GM19099 (cell line): ENCODE measurements around the gene PCAT7.

Experiments used
- POLR2A ChIP-seq: IDR thresholded peaks from 3 replicates; pipeline ENCODE4 v1.6.1; 2011; ENCODE audit warnings: low read depth; ENCODE audit not compliant: insufficient read length; ENCODE audit errors: extremely low read depth

Gene PCAT7

DNA sequence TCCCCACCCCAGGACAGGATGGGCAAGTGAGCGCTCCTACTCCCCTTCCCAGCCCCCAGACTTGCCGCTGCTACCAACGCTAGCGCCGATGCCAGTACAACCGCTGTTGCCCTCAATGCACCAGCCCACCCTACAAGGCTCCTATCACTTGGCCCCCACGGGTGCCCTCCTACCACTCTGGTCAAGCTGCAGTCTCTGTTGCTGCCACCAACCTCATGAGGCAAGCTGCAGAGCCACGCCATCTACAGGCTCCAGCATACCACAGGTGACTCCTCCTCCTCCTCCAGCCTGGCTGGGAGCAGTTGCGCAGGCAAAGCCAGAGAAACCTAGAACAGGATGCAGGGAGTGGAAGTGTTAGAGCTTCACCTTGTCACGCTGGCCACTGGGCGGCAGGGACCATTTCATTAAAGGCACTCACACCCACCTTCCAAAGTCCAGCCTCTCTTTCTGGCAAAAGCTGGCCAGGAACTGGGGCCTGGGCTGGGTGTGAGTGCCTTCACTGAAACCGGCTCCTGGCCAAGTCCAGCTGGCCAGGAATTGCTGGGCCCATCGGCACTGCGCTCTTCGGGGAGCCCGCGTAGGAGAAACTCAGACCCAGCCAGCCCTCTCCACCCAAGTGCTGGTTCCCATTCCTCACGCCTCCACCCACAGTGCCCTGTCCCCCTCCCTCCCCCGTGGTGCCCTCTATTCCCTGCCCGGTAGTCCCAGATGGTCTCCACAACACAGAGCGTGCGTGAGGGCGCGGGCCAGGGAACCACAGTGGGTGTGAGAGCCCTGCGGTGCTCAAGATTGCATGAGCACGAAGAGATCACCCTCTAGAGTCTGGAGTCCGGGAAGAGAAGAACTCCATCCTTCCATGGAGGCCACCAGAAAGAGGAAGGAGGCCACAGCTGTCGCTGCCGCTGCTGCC, 1.6 kb upstream of the PCAT7 start:
- no peak for TF ChIP-seq POLR2A

DNA sequence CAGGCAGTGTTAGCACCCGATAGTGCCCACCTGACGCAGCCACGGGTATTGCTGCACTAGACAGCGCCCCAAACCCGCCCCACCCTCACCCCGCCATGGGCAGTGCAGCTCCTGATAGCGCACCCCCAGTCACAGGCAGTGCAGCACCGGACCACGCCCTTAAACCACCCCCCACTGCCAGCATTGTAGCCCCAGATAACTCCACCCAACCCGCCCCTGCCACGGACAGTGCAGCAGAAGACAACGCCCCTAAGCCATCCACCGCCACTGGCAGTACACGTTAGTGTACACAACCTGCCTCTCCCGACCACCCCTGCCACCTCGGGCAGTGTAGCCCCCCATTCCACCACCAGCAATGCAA, 825 bp upstream of the PCAT7 start:
- no peak for TF ChIP-seq POLR2A

DNA sequence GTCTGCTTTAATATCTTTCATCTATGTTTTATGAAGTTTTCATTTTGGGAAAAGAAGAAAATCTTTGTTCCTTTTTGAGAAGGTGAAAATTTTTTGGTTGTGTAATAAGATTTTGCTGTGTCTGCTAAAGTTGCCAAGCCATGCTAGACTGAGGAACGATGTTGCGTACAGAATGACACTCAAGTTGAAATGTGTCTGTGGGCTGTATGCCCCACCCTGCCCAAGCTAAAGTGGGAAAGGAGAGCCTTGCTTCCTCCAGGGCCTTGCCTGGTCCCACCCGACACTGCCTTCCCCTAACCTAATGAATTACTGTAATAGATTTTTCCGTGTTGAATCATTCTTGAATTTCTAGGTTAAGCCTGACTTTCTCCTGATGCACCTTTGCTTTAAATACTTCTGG, 2.5 kb downstream of the PCAT7 start:
- TF ChIP-seq POLR2A = no peak

DNA sequence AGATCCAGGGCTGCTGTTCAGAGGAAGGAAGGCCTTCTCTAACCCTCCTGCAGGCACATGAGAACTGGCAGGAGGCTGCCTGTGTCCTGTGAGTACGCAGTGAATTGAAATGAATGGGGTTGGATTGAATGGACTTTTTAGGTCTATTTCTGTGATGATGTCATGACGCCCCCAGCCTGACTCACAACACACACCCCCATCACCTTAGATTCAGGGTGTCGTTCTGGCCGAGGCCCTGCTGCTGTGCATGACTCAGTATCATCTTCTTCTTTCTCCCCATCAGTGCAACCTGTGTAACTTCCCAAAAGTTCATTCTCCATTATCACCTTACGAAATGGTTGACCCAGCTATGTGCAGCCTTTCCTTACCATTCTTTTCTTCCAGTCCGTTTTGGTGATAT, 5.4 kb downstream of the PCAT7 start:
- no peak for TF ChIP-seq POLR2A

DNA sequence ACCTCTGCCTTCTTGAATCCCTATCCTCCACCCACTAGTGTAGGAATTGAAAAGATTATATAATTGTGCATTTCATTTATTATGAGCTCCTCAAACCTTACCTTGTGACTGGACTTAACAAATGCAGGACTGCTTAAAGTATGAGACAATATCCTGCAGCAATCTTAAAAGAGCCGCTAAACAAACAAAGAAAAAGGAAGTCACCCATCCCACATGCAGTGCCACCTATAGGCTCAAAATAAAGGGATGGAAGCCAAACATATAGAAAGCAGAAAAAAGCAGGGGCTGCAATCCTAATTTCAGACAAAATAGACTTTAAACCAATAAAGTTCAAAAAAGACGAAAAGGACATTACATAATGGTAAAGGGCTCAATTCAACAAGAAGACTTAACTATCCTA, 8.7 kb downstream of the PCAT7 start:
- no peak for TF ChIP-seq POLR2A

DNA sequence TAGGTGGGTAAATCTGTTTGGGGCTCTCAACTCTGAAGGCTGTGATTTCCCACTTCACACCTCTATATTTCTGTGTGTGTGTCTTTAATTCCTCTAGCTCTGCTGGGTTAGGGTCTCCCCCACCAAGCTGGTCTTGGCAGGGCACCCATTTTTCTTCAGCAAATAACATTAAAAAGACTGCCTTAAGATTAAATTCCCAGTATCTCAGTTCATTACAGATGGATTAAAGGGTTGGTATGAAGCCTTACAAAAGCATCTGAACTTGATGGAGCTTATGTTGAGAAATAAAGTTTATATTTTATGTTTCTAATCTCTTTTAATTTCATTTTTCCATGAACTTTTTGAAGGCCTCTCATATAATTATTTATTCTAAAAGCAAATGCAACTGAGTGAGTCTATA, 11.7 kb downstream of the PCAT7 start:
- TF ChIP-seq POLR2A = no peak

DNA sequence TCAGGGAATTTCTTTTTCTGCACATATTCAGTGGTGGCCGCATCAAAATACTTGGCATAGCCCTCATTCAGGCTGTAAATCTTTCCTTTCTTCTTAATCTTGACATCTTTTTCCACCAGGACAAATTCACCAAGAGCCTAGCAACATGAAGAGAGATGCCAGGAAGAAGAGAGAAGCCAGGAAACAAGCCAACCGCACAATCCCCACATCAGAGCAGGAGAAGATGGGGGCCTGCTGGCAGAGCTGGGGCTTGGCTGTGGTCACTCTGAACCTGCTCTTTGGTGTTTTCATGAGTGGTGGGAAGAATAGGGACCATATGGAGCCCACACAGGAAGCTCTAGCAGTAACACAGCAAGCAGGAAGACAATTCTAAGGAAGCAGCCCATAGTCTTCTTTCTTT, 12.4 kb downstream of the PCAT7 start:
- no peak for TF ChIP-seq POLR2A

DNA sequence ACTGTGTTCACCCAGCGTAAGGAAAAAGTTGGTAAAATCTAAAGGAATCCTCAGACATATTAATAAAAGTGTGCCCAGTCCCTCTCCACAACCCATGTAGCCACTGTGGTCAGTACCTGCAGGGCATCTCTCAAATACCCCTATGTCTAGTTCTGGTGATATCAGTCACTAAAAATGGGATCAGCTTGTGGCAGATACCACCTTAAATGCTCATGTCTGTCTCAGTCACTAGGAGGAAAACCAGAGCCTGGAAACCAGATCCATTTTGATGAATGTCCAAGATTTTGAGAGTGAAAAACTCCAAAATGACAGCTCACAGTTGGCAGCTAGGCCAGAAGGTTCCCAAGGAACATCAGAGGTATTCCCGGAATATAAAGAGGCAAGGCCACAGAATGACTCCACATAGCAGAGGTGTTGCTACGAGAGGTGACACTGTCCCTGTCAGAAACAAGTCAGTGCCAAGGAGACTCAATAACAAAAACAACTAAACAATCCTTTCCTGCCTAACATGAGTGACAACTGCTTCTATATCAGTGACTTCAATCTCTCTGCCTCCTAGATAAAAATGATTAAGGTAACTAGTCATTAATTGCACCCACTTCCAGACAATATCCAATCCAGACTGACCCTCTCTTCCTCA, 13.5 kb downstream of the PCAT7 start:
- TF ChIP-seq POLR2A = no peak

DNA sequence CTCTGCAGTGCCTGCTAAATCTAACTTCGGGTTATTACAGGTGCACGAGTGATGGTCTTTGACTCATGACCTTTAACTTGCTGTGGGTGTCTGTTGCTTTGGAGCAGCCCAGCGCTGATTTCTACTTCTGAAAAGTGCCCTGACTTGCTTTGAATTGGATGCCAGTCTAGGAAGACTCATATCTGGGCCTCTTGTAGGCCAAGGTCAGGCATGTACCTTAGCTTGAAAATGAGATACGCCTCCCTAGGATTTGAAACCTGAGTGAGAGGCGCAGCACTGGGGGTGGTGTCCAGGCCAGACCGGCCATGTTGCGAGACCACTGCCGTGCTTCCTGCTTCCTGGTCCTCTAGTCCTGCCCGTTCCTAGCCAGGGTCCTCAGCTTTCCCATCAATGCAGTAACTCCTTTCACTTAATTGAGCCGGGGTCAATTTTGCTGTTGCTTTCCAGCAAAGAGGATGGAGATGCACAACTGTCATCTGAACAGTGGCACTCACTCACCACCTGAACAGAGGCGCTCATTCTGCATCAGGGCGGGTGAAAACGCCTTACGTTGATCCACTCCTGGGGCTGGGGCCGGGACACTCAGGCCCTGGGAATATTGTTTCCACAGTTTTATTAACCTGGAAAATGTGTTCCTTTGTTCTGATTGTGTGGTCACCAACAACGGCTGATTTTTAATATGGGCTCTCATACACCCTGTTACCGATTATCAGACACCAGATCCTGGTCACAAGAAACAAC, 14.3 kb downstream of the PCAT7 start:
- no peak for TF ChIP-seq POLR2A

DNA sequence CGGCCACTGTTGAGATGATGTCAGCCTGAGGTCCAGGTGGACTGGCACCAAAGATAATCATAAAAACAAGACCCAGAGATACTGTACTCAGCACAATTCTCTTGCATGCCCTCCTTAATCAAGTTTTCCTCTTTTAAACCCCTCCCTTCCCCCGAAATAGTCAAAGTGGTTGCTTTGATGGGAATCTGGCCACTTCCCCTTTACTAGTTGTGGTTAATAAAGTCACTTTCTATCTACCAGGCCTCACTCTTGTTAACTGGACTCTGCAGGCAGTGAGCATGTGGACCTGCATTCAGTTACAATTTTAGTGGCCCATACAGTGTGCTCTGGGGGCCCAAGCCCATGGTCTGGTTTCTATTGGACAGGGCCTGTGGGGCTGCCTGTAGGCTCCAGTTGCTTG, 21.2 kb downstream of the PCAT7 start:
- TF ChIP-seq POLR2A = no peak

DNA sequence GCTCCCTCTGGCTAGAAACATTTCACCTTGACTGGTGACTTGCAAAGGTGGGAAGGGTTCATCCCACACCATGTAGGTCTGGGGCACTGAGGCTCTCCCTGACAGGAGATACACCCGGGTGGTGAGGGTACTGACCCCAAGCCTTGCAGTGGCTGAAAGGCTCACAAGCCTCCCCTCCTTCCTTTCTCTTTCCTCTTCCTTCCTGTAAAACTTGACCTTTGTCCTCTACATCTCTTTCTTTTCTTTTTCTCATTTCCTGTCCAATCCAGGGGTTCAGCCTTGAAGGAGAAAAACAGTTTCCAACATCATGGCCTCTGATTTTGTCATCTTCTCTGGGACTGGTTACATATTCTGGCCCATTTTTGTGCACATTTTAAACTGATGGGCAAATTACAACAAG, 22.2 kb downstream of the PCAT7 start:
- TF ChIP-seq POLR2A = no peak

DNA sequence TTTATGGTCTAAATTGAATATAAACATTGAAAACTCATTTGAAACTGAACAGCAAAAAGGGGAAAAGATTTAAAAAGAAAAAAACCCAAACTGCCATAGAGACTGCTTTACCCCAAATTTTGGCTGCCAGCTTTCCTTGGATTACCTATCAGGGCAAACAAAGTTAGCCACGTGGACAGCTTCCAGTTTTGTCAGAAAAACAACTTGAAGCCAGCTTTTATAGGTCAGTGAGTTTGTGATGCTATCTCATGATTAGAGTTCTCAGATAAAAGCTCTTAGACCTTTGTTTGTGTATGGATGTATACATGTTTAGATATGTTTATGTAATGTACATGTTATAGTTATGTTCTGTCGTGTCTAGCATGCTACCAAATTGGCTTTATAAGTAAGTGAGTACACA, 22.7 kb downstream of the PCAT7 start:
- TF ChIP-seq POLR2A = no peak

DNA sequence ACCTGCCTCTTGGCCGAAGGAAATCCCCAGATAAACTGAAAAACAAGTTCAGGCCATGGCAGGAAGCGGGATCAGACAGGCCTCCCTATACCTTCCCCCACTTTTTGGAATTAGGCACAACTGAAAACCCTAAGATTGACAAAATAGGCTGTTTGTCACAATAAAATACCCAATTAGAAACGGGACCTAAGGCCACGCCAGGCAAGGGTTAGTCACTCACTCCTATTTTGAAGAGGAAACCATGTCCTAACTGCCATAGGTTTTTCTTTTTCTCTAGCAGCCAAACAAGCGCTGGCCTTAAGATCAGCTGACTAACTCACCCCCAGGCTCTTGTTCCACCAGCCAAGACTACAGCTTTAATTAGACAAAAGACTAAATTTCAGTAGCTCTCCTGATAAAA, 26.8 kb downstream of the PCAT7 start:
- no peak for TF ChIP-seq POLR2A

DNA sequence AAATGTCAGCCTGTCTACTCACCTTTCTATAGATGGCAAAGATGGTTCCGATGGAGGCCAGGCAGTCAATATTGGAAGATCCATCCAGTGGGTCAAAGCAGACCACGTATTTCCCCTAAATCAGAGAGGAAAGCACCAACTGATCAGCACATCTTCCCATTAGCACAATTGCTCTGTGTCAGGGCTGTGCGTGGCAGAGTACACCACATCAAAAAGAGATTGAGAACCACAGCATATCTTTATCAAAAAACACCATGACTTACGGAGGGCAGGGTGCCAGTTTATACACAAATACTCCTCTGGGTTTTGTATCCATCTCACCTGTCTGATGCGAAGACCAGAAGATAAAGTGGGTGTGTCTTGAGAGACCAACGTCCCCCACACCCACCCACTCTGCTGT, 29.7 kb downstream of the PCAT7 start:
- no peak for TF ChIP-seq POLR2A

DNA sequence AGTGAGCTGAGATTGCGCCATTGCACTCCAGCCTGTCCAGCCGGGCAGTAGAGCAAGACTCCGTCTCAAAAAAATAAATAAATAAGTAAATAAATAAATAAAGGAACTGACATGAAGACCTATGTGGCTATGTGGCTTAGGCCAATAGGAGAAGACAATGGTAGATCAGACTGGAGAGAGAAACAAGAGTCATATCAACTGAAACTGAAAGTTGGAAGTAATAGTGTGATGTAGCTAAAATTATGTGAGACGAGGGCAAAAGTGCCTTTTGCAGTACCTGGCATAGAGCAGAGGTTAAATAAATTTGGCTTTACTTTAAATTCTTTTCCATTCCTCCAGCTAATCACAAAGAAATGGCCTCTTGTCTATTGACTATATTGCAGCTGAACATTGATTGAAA, 31.4 kb downstream of the PCAT7 start:
- no peak for TF ChIP-seq POLR2A

DNA sequence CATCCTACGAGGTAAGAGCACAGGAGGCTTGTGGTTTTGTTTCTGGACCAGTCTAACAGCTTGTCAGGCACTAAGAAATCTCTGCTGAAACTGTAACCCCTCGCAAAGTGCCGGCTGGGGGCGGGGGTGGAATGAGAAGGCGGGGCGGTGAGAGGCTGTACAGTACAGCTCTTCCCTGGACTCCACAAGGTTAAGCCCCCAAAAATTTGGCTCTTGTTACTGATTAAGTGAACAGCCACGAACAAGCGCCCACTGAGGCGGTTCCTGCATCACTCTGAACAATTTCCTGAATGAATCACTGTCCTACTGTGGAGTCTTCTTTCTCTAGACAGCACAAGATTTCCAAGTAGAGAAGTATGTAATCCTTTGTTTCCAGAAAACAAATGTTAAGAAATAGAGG, 31.9 kb downstream of the PCAT7 start:
- no peak for TF ChIP-seq POLR2A

DNA sequence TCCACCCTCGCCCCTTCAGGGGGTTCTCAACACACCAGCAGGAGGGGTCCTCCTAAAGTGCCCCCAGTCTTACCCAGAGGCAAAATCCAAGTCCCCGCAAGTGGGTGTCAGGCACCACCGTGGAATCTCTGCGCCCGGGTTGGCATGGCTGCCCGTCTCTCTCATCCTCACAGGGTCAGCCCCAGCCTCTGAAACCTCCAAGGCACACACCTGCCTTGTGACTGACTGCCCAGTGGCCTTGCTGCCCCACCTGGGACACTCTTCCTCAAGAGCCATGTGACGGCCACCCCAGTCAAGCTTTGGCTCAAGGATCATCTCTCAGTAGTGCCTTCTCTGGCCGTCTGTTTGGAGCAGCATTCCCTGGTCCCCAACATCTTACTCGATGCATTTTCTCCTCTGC, 33.8 kb downstream of the PCAT7 start:
- TF ChIP-seq POLR2A = no peak

DNA sequence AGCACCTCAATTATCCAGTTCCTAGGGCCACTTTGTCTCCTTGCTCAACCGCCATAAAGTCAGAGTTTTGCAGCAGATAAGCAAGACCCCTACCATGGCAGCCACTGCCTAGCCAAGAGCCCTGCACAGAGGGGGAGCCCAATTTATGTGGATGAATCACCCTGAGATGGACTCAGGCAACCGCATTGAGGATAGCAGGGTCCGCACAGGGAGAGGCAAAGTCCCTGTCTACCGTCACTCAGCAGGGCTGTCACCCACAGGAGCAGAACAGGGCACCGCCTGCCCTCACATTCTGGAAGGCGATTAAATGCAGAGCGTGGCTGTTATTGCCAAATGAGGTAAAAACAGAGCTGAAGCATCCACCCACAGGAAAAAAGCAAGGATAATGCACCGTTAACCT, 37.0 kb downstream of the PCAT7 start:
- TF ChIP-seq POLR2A = no peak
